Neuronal stem cell (in vitro differentiated cells): Measurements from ENCODE around the gene COMMD1.

ENCODE experiments used
- DNase-seq: peaks from one replicate; pipeline ENCODE4 v3.0.0-alpha.2; 2013; ENCODE audit warnings: low spot score
- H2AFZ ChIP-seq: one replicate; pipeline ENCODE4 v1.6.1; 2013; ENCODE audit warnings: mild to moderate bottlenecking, low read length, inconsistent platforms
- H2AK5ac ChIP-seq: 2 replicates; pipeline ENCODE4 v1.6.1; 2013; ENCODE audit warnings: low read depth, mild to moderate bottlenecking, inconsistent platforms, low read length, moderate library complexity, mixed read lengths
- H2BK120ac ChIP-seq: 2 replicates; pipeline ENCODE4 v1.6.1; 2013; ENCODE audit warnings: low read depth, mild to moderate bottlenecking, inconsistent platforms, low read length, moderate library complexity, mixed read lengths
- H2BK12ac ChIP-seq: one replicate; pipeline ENCODE4 v1.6.1; 2013; ENCODE audit warnings: low read length, inconsistent platforms
- H2BK15ac ChIP-seq: 2 replicates; pipeline ENCODE4 v1.6.1; 2013; ENCODE audit warnings: mild to moderate bottlenecking, low read length, inconsistent platforms, mixed read lengths
- H2BK5ac ChIP-seq: one replicate; pipeline ENCODE4 v1.6.1; 2013; ENCODE audit warnings: inconsistent platforms, mild to moderate bottlenecking, low read length, moderate library complexity
- H3K14ac ChIP-seq: one replicate; pipeline ENCODE4 v1.6.1; 2013; ENCODE audit warnings: low read length, inconsistent platforms
- H3K18ac ChIP-seq: 2 replicates; pipeline ENCODE4 v1.6.1; 2013; ENCODE audit warnings: low read length, inconsistent platforms
- H3K23ac ChIP-seq: 2 replicates; pipeline ENCODE4 v1.6.1; 2013; ENCODE audit warnings: low read depth, mild to moderate bottlenecking, mixed read lengths, low read length, inconsistent platforms; ENCODE audit not compliant: poor library complexity
- H3K27ac ChIP-seq: replicated peaks from 3 replicates; pipeline ENCODE4 v1.5.1; 2013; ENCODE audit warnings: low read length, inconsistent platforms
- H3K27me3 ChIP-seq, 3 experiments: 2 replicates each; pipeline ENCODE4 v1.6.1; 2013; ENCODE audit warnings: low read length in 3 of 3, mild to moderate bottlenecking in 2 of 3, inconsistent platforms in 1 of 3, low read depth in 1 of 3, mixed read lengths in 1 of 3, moderate library complexity in 1 of 3; ENCODE audit not compliant: control insufficient read depth in 3 of 3, insufficient read depth in 3 of 3
- H3K36me3 ChIP-seq, 2 donors: replicated peaks in 1 of 2; 2 replicates each; pipeline ENCODE4 v1.6.1; 2013; ENCODE audit warnings: low read length in 2 of 2; ENCODE audit not compliant: control insufficient read depth in 2 of 2, insufficient read depth in 2 of 2
- H3K4ac ChIP-seq: 2 replicates; pipeline ENCODE4 v1.6.1; 2013; ENCODE audit warnings: inconsistent platforms, mild to moderate bottlenecking, low read length, moderate library complexity
- H3K4me1 ChIP-seq, 2 donors: 1 replicate in 1 of 2; 2 replicates in 1 of 2; pipeline ENCODE4 v1.6.1; 2013; ENCODE audit warnings: low read length in 2 of 2, low read depth in 1 of 2; ENCODE audit not compliant: control insufficient read depth in 2 of 2, insufficient read depth in 1 of 2
- H3K4me2 ChIP-seq: one replicate; pipeline ENCODE4 v1.6.1; 2013; ENCODE audit warnings: mild to moderate bottlenecking, low read length, inconsistent platforms; ENCODE audit not compliant: insufficient read depth, poor library complexity, severe bottlenecking
- H3K4me3 ChIP-seq, 2 donors: 2 replicates each; pipeline ENCODE4 v1.5.1; 2013; ENCODE audit warnings: low read length in 2 of 2, mild to moderate bottlenecking in 2 of 2, inconsistent platforms in 1 of 2, moderate library complexity in 1 of 2
- H3K79me1 ChIP-seq: one replicate; pipeline ENCODE4 v1.6.1; 2013; ENCODE audit warnings: low read depth, mild to moderate bottlenecking, inconsistent platforms, low read length, moderate library complexity
- H3K9ac ChIP-seq: one replicate; pipeline ENCODE4 v1.6.1; 2013; ENCODE audit warnings: mild to moderate bottlenecking, low read depth, low read length, inconsistent platforms; ENCODE audit not compliant: poor library complexity
- H3K9me3 ChIP-seq, 2 donors: replicated peaks in 1 of 2; 2 replicates each; pipeline versions ENCODE3 to v1.6.1; 2013; ENCODE audit warnings: low read length in 2 of 2, mild to moderate bottlenecking in 2 of 2, inconsistent platforms in 1 of 2, low read depth in 1 of 2, mixed read lengths in 1 of 2, moderate library complexity in 1 of 2; ENCODE audit not compliant: control insufficient read depth in 2 of 2, insufficient read depth in 1 of 2
- H4K8ac ChIP-seq: one replicate; pipeline ENCODE4 v1.6.1; 2013; ENCODE audit warnings: low read depth, mild to moderate bottlenecking, inconsistent platforms, low read length, moderate library complexity
- H4K91ac ChIP-seq: one replicate; pipeline ENCODE4 v1.6.1; 2013; ENCODE audit warnings: low read length, low read depth, mild to moderate bottlenecking, inconsistent platforms; ENCODE audit not compliant: poor library complexity
- WGBS, 2 donors: extraction: QIAGEN DNeasy Blood & Tissue Kit; methylation state at CpG; one replicate each; pipeline ENCODE4 v1.1.7; 2013; ENCODE audit warnings: missing lambda C conversion rate in 2 of 2, mixed read lengths in 1 of 2; ENCODE audit not compliant: insufficient read length in 2 of 2, insufficient replicate concordance in 1 of 2; ENCODE audit errors: extremely low coverage in 2 of 2; 5-methylcytosine and 5-hydroxymethylcytosine counted together

COMMD1 gene

GRCh38 chr2:61978522-61978921 is 73.0 kb downstream of the COMMD1 start:
- Histone ChIP-seq H2BK12ac (no peak overlapping the region), H2AK5ac (no peak overlapping the region), H3K27me3 (no peaks in the 10 kb centered on the region), H3K9me3 (peaks cover 0 to 4% of the 10 kb centered on the region in 2 donors), H3K9ac (no peak overlapping the region), H3K4ac (no peak overlapping the region), H4K91ac (no peak overlapping the region), H3K23ac (no peak overlapping the region), H3K36me3 (no peaks in the 10 kb centered on the region), H2BK15ac (no peak overlapping the region), H2BK5ac (no peak overlapping the region), H3K18ac (no peak overlapping the region), H3K14ac (no peak overlapping the region), H3K4me1 (no peaks in the 10 kb centered on the region), H2AFZ (no peak overlapping the region), H3K4me3 (no peak overlapping the region), H3K27ac (no peak overlapping the region), H3K4me2 (no peak overlapping the region), H4K8ac (no peak overlapping the region), H3K79me1 (peaks cover 2% of the 10 kb centered on the region), H2BK120ac (no peak overlapping the region)
- DNase-seq = no peak

GRCh38 chr2:61980758-61981157 is 75.3 kb downstream of the COMMD1 start:
- H3K4ac ChIP-seq = no peak overlapping the region
- H4K91ac ChIP-seq = no peak overlapping the region
- H3K9me3 ChIP-seq = peaks cover 0 to 4% of the 10 kb centered on the region in 2 donors
- H3K23ac ChIP-seq = no peak overlapping the region
- H3K4me1 ChIP-seq = no peaks in the 10 kb centered on the region
- no peak overlapping the region for H2BK15ac ChIP-seq
- no peak for DNase-seq
- H3K4me3 ChIP-seq = no peak overlapping the region
- no peak overlapping the region for H2BK12ac ChIP-seq
- H2BK5ac ChIP-seq = no peak overlapping the region
- H3K18ac ChIP-seq = no peak overlapping the region
- H3K27me3 ChIP-seq = no peaks in the 10 kb centered on the region
- WGBS, 2 donors = no CpG with 5 or more reads among the region's 1 CpG
- no peak overlapping the region for H2BK120ac ChIP-seq
- no peak overlapping the region for H3K4me2 ChIP-seq
- no peak overlapping the region for H2AFZ ChIP-seq
- H3K27ac ChIP-seq = no peak overlapping the region
- H3K79me1 ChIP-seq = peaks cover 2% of the 10 kb centered on the region
- no peak overlapping the region for H4K8ac ChIP-seq
- no peak overlapping the region for H2AK5ac ChIP-seq
- no peak overlapping the region for H3K14ac ChIP-seq
- no peak overlapping the region for H3K9ac ChIP-seq
- H3K36me3 ChIP-seq = no peaks in the 10 kb centered on the region

- Histone ChIP-seq H2BK15ac (no peak overlapping the region), H2BK12ac (no peak overlapping the region), H2BK120ac (no peak overlapping the region), H3K9ac (no peak overlapping the region), H4K91ac (no peak overlapping the region), H3K27me3 (no peaks in the 10 kb centered on the region), H3K18ac (no peak overlapping the region), H3K9me3 (peaks cover 0 to 4% of the 10 kb centered on the region in 2 donors), H3K27ac (no peak overlapping the region), H3K79me1 (no peaks in the 10 kb centered on the region), H4K8ac (no peak overlapping the region), H3K4ac (no peak overlapping the region), H3K4me2 (no peak overlapping the region), H2BK5ac (no peak overlapping the region), H3K4me3 (no peak overlapping the region), H3K4me1 (no peaks in the 10 kb centered on the region), H2AFZ (no peak overlapping the region), H3K14ac (no peak overlapping the region), H2AK5ac (no peak overlapping the region), H3K23ac (no peak overlapping the region), H3K36me3 (no peaks in the 10 kb centered on the region)
- DNase-seq = no peak
- no CpG with 5 or more reads among the region's 1 CpG for WGBS, 2 donors
Measured at GRCh38 chr2:61984682-61985081, 79.2 kb downstream of the COMMD1 start.

- H3K27ac ChIP-seq = no peak overlapping the region
- no peak overlapping the region for H3K4me3 ChIP-seq
- WGBS, 2 donors = no CpG with 5 or more reads among the region's 6 CpGs
- H4K91ac ChIP-seq = no peak overlapping the region
- no peak overlapping the region for H2BK120ac ChIP-seq
- H3K79me1 ChIP-seq = no peaks in the 10 kb centered on the region
- H3K9ac ChIP-seq = no peak overlapping the region
- H3K4me1 ChIP-seq = peaks cover 0 to 2% of the 10 kb centered on the region in 2 donors
- no peak overlapping the region for H3K4ac ChIP-seq
- no peak overlapping the region for H2BK12ac ChIP-seq
- H3K9me3 ChIP-seq = no peaks in the 10 kb centered on the region
- H2BK5ac ChIP-seq = no peak overlapping the region
- no peak overlapping the region for H2AFZ ChIP-seq
- H3K36me3 ChIP-seq = no peaks in the 10 kb centered on the region
- H3K18ac ChIP-seq = no peak overlapping the region
- no peak overlapping the region for H4K8ac ChIP-seq
- no peak overlapping the region for H3K23ac ChIP-seq
- H3K14ac ChIP-seq = no peak overlapping the region
- no peak overlapping the region for H2BK15ac ChIP-seq
- no peak overlapping the region for H3K4me2 ChIP-seq
- no peaks in the 10 kb centered on the region for H3K27me3 ChIP-seq
- no peak for DNase-seq
- H2AK5ac ChIP-seq = no peak overlapping the region
Measured at GRCh38 chr2:61988462-61989366, 83.2 kb downstream of the COMMD1 start.
